Renal cortex interstitium (tissue), 15 donors: ENCODE measurements around the gene KDM4D. TPM values are rescaled to one million over a fixed set of nuclear protein-coding genes. Genes with fewer than 3 reads are reported as not detected.
A peak's percentile ranks its signal among the peaks of the same experiment; 100 is the strongest.
"Not testable (repeated sequence)": the region's sequence is repeated elsewhere in the genome, so short reads cannot be mapped to it uniquely, and the experiment has no call there.

Source experiments
- DNase-seq, 11 donors: peaks; one replicate each; pipeline ENCODE4 v3.0.0-alpha.2; 2013; ENCODE audit warnings: low read depth in 9 of 11, low spot score in 4 of 11; ENCODE audit errors: extremely low read depth in 1 of 11
- long read RNA-seq, 16 experiments: transcript quantifications; one replicate each; lab custom pipeline, GENCODE V29; 2026
- polyA plus RNA-seq, 3 donors: library from polyadenylated mRNA; unstranded; fragments of 120-200 nt; gene quantifications; one replicate each; pipeline ENCODE4 v1.2.1, GENCODE V29; 2013; ENCODE audit not compliant: insufficient read length in 3 of 3

Gene KDM4D
- 1 to 10 TPM; 2.0 to 2.1 (median 2.0) TPM for polyA plus RNA-seq
- long read RNA-seq, donor 1, partial matches to known transcripts: 0 of 2 reads
- long read RNA-seq, donor 1, other reads (novel, unspliced or antisense): 0 of 2 reads
- long read RNA-seq, donor 2, partial matches to known transcripts: 0 of 1 reads
- long read RNA-seq, donor 2, other reads (novel, unspliced or antisense): 0 of 1 reads
- long read RNA-seq, donor 3, partial matches to known transcripts: 0 of 1 reads
- long read RNA-seq, donor 3, other reads (novel, unspliced or antisense): 0 of 1 reads
- long read RNA-seq, donor 4, partial matches to known transcripts: 0 of 1 reads
- long read RNA-seq, donor 4, other reads (novel, unspliced or antisense): 0 of 1 reads
- long read RNA-seq, donor 5: 0 reads
- long read RNA-seq, donor 6, partial matches to known transcripts: 0 of 3 reads
- long read RNA-seq, donor 6, other reads (novel, unspliced or antisense): 0 of 3 reads
- long read RNA-seq, donor 7, partial matches to known transcripts: 0 of 1 reads
- long read RNA-seq, donor 7, other reads (novel, unspliced or antisense): 0 of 1 reads
- long read RNA-seq, donor 8, partial matches to known transcripts: 0 of 3 reads
- long read RNA-seq, donor 8, other reads (novel, unspliced or antisense): 0 of 3 reads
- long read RNA-seq, donor 9, partial matches to known transcripts: 0 of 2 reads
- long read RNA-seq, donor 9, other reads (novel, unspliced or antisense): 0 of 2 reads
- long read RNA-seq, donor 10, partial matches to known transcripts: 0 of 2 reads
- long read RNA-seq, donor 10, other reads (novel, unspliced or antisense): 0 of 2 reads
- long read RNA-seq, donor 11, partial matches to known transcripts: 0 of 2 reads
- long read RNA-seq, donor 11, other reads (novel, unspliced or antisense): 0 of 2 reads
- long read RNA-seq, donor 12, partial matches to known transcripts: 0 of 3 reads
- long read RNA-seq, donor 12, other reads (novel, unspliced or antisense): 0 of 3 reads
- long read RNA-seq, donor 13: 0 reads
- long read RNA-seq, donor 14, partial matches to known transcripts: 0 of 1 reads
- long read RNA-seq, donor 14, other reads (novel, unspliced or antisense): 0 of 1 reads
- long read RNA-seq, donor 15, partial matches to known transcripts: 0 of 1 reads
- long read RNA-seq, donor 15, other reads (novel, unspliced or antisense): 0 of 1 reads
- long read RNA-seq, donor 16, partial matches to known transcripts: 0 of 4 reads
- long read RNA-seq, donor 16, other reads (novel, unspliced or antisense): 0 of 4 reads

DNA sequence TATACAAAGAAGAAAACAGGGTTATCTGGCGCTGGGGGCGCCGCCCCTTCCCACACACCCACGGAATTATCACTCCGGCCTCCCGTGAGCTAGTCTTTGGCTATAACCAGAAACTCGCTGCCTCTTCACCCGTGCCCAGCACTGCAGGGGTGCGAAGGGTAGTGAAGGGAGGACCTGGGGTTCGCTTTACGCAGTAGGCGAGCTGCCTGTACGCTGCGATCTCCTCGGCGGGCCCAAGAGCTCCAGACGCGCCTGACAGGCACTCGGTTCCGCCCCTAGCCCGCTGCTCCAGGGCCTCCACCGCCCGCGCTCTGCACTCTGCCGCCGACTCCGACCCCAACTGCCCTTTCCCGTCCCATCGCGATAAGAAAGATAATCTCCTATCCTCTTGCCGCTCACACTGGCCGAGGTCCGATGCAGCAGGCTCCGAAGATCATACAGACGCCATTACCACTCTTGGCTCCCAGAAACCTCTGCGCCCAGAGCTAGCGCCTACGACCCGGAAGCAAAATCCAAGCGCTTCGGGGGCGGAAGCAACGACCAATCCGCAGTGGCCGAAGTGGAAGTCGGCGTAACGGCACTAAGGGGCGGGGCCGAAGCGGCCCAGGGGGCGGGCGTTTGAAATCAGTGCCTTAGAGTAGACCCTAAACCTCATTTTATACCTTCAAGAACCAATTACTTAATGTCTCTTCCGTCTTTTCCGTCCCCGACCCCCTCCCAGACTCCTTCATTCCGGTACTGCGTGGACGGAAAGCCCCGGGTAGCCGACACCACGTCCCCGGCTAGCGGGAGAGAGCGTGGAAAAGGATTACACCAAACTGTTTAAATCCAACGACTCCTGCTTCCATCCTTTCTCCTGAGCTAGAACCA lies at the start of gene KDM4D, which contains the start of gene CWC15:
KDM4D (plus strand) TSS at position 611 of the 870 bp plus-strand sequence. CDS start 23,664 bp downstream, outside the sequence.
CWC15 (minus strand) TSS at position 458 of the 870 bp plus-strand sequence. CDS start 1,371 bp downstream, outside the sequence.
- DNase-seq: peak; percentile 85 to 96 (median 93)

DNA sequence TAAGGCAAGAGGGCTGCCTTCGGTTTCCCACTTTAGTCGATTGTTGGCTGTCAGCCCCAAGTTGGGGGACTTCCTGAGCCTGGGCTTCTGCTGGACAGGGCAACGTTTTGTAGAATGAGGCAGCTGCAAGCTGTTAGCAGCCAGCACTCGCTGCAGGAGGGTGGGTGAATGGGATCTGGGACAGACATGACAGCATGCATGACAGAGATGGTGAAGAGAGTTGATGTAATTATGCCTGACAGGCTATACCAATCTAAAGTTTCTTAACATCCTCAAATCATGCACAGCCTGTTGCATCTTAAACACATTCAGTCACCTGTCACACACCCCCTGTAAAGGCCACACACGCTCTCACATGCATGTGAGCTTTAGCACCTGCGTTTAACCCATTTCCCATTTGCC lies 49.3 kb upstream of the KDM4D start:
- no peak for DNase-seq

DNA sequence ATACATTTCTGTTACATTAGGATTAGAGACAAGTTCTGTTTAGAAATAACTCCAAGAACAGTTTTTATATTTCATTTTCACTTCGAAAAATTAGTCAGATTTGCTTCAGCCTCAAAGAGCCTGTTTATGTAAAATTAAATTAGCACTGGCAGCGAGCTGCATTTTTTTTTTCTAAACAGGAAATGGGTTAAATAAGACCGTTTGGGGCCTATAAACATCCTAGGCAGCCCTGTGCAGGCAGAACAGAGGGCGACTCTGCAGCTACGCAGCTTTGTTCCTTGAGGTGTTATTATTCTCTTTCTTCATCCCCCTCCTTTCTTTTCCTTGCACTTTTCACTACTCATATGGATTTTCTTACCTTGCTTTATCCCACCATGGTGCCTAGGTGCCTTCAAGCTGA lies 48.9 kb upstream of the KDM4D start:
- DNase-seq: no peak

DNA sequence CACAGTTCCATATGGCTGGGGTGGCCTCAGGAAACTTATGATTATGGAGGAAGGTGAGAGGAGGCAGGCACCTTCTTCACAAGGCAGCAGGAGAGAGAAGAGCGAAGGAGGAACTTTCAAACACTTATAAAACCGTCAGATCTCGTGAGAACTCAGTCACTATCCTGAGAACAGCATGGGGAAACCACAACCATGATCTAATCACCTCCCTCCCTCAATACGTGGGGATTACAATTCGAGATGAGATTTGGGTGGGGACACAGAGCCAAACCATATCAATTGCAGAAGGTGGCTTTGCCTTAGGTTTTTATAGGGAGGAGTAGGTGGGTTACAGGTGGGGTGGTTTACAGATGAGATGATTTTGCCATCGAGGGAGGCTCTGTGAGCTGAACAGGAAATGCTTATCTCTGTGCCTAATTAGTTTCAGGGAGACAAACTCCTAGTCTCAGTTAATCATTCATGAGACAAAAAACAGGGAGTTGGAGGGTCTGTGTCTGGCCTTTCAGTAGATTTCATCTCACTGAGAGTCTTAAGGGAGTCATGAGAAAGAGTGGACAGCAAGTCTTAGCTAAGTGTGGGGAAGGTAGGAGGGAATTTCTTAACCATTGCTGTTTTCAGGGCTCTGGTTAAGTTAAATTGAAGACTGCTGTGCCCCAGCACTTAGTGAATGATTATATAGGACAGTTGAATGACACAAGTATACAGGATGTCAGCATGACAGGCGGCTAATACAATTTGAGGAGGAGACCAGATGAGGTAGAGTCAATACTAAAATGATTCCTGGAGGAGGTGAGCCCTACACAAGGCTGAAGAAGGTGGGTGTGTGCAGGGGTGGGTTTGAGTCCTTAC lies 47.9 kb upstream of the KDM4D start:
- no peak for DNase-seq

DNA sequence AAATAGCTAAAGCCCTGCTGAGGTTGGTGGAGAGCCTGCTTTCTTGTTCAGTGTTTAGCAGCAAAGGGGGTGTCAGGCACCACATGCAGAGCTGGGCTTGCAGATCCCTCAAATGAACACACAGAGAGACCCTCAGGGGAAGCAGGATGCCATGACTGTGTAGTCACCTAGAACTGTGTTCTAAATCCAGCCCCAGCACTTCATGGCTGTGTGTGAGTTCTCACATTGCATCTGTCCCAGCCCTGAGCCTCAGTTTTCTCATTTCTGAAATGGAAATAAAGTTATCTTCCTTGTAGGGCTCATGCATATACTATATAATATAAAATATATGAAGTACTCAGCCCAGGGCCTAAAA lies 47.3 kb upstream of the KDM4D start:
- no peak for DNase-seq

DNA sequence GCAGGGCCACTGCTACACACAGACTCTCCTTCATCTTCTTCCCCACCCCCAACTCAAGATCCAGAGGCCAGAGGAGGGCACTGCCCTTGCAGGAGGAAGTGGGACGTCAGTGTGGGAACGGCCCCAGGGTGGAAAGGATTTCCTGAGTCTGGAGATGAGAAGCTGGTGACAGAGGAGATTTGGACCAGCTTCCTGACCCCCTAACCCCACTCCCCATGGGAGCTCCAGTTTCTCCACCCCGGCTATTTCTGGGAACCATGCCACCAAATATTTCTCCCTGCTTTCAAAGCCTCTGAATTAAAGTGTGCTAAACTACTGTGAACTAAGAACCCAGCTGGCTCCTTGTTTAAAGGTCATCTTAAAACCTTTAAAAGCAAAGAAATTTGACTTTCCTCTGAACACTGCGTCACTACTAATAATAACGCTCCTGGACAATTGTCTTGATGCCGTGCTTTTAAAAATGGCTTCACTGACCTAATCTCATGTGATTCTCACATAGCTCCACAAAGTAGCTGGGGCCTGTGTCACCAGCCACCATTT lies 46.7 kb upstream of the KDM4D start:
- peak; percentile 70 to 88 (median 82) for DNase-seq

DNA sequence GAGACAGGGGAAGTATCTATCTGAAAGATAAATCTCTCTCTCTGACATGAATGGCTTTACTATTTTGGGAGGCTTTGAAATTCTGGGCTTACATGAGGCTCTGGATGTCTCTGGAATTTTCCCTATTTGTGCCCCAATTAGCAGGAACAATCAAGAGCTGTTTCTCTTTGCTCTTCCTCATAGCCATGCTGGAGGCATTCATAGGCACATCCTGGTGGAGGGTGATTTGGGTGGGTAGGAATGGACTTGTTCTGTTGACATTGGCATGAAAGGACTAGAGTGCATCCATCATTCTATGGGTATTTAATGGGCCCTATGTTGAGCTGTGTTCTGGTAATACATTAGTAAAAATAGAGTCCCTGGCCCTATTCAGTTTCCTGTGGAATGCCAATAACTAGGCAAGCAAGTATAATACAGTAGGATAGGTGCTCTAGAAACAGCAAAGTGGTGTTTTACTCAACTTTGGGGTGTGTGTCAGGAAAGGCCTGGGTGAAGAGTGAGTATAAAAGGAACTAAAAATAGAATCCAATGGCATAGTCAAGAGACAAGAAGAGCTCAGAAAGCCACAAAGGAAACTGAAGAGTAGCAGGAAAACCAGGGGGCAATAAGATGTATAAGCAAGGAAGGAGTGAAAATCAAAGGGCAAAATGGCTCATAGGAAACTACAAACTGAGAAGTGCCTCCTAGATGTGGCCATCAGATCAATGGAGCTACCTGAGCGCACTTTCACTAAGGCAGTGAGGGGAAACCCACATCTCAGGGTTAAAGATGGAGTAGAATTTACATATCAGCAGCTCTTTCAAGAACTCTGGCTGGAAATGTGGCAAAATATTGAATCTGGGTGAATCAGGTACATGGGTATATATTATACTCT lies 45.2 kb upstream of the KDM4D start:
- DNase-seq: no peak

DNA sequence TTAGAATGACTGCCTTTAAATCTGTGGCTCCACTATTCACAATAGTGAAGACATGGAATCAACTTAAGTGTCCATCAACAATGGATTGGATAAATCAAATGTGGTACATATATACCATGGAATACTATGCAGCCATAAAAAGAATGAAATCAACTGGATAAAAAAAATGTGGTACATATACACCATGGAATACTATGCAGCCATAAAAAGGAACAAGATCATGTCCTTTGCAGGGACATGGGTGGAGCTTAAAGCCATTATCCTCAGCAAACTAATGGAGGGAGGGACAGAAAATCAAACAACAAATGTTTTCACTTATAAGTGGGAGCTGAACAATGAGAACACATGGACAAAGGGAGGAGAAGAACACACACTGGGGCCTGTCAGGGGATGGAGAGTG lies 41.4 kb upstream of the KDM4D start:
- DNase-seq: not testable (repeated sequence)

DNA sequence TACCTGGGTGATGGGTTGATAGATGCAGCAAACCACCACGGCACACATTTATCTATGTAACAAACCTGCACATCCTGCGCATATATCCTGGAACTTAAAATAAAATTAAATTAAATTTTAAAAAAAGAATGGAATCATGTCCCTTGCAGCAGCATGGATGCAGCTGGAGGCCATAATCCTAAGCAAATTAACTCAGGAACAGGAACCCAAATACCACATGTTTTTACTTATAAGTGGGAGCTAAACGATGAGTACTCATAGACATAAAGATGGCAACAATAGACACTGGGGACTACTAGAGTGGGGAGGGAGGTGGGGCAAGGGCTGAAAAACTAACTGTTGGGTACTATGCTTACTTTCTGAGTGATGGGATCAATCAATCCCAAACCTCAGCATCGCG lies 41.0 kb upstream of the KDM4D start:
- no peak for DNase-seq

DNA sequence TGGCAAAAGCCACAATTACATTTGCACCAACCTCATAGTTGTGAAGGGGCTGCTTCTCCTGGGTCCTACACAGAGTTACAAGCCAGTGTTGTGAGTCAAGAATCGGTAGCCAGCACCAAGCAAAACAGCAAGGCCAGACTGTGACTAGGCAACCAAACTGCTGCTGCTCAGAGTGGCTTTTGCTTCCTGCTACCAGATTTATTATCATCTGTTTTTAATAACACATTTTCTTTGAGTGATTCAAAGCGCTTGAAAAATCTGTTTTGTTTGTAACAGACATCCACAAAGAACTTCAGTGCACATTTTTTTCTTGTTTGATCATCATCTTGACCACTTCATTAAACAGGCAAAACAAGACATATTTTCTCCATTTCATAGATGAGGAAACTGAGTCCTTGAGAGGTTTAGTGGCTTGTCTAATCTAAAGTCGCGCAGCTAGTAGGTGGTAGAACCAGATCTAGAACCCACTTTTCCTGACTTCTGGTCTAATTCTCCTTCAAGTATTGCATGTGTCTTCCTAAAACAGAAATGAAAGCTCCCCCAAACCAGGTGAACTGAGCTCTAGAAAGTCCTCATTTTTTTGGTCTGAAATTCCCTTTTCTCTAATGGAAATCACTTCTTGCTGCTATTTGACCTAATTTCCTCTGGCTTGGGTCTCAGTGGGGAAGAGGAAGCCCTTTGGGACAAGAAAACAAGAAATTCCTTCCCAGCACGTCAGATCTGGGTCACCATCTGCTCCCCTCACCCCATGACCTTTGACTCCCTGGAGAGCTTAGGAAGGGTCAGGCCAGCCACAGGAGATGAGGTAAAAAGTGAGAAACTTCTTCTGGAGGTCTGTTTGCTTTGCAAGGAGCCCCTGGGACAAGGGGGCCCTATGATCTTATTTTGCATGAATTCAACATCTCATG lies 40.0 kb upstream of the KDM4D start:
- peak in 1 of 11 donors; percentile 22 for DNase-seq

DNA sequence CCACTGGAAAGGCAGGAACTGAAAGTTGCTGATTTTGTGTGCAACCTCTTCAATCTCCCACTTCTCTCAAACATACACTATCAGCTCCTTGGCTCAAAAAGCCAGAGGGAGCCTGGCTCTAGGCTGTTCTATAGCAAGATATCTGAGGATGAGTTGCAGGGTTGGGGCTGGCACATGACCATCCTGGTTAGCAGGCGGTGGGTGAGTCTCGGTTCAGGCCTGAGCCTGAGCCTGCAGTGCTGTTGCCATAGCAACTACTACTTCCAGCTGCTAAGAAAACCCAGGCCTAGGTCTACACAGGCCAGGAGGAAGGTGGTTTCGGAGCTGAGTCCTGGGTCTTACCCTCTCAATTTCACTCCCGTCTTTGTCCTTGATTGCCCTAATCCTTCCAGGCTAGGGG lies 39.1 kb upstream of the KDM4D start:
- DNase-seq: no peak

DNA sequence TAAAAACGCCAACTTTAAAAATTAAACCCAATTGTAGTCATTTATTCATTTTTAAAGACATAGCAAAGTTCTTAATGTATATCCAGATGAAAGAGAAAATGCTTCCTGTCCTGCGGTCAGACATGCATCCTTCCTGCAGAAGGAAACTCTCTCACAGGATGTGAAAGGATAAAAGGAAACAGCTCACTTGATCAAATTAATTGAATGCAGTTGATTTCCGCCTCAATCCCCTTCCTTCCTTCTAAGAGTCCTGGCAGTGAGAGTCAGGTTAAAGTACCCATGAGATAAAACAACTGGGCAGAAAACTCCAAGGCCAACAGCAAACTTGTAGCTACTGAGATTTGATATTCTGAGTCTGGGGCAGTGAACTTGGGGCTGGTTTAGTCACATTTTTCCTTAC lies 38.7 kb upstream of the KDM4D start:
- no peak for DNase-seq

DNA sequence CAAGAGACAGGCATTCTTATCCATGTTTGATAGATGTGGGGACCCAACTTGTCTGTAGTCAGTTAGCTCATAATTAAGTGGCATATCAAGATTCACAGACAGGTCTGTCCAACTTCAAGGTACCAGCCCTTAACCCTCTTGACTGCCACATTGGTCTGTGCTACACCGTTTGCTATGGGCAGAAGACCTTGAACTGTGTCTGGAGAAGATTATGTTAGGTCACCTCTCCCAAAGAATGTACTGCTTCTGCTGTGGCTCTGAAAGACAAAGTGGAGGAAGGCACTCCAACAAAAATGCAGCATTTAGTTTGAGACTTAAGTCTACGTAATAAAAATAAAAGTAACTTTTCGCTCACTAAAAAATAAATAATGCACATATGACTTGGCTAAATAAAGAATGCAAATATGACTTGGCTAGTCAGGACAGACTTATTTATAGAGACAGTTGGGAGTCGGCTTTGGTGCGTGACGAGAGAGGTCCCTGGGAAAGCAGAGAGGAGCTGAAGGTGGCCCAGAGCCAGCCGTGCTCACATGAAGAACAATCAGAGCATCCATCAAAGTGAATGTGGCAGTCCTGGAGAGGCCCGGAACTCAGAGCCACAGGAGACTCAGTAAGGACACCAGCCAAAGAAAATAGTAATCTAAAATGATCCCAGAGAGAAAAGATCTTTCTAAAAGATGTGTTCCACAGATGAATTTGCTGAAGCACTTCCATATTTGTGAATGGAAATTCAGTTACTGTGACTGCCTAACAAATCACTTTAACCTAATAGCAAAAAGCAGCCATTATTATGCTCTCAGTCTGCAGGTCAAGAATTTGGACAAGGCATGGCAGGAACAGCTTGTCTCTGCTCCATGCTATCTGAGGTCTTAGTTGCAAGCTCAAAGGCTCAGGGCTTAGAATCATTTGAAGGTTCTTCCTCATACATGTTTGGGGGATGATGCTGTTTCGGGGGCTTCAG lies 35.1 kb upstream of the KDM4D start:
- peak in 3 of 11 donors; percentile 34 to 54 (median 46) for DNase-seq

DNA sequence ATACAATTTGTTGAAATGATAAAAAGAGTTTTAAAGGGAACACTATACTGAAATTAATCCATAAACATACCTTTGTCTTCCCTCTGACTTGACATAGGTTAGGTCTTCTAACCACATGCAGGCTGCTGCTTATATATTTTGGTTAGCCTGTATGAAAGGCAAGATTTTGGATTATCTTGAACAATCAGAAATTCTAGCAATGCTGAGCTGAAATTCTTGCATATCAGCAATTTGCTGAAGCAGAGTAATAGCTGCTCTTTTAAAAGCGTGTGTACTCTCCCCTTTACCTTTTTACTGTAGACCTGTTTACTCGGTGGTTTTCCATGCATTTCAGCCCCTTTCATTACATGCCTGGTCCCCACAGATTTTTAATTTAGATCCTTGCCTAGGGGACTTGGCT lies 34.2 kb upstream of the KDM4D start:
- no peak for DNase-seq
